Gastrocnemius medialis (tissue), 4 donors: ENCODE results near the gene EPHB6.

ENCODE experiments used
- CTCF ChIP-seq, 5 experiments: fragments of 450-650 bp in 3 of 5; fragments of 200-600 bp in 2 of 5; sonication (generic) in 2 of 5; IDR thresholded peaks in 4 of 5; conservative IDR thresholded peaks in 1 of 5; 1 replicate in 4 of 5; 2 replicates in 1 of 5; pipeline ENCODE4 v1.5.1; 2016 to 2019; ENCODE audit warnings: antibody characterized with exemption in 5 of 5, mild to moderate bottlenecking in 3 of 5, moderate library complexity in 3 of 5
- POLR2A ChIP-seq, 2 donors: fragments of 450-650 bp; IDR thresholded peaks; one replicate each; pipeline ENCODE4 v1.6.1; 2017; ENCODE audit warnings: antibody characterized with exemption in 2 of 2, mild to moderate bottlenecking in 2 of 2, moderate library complexity in 2 of 2

DNA sequence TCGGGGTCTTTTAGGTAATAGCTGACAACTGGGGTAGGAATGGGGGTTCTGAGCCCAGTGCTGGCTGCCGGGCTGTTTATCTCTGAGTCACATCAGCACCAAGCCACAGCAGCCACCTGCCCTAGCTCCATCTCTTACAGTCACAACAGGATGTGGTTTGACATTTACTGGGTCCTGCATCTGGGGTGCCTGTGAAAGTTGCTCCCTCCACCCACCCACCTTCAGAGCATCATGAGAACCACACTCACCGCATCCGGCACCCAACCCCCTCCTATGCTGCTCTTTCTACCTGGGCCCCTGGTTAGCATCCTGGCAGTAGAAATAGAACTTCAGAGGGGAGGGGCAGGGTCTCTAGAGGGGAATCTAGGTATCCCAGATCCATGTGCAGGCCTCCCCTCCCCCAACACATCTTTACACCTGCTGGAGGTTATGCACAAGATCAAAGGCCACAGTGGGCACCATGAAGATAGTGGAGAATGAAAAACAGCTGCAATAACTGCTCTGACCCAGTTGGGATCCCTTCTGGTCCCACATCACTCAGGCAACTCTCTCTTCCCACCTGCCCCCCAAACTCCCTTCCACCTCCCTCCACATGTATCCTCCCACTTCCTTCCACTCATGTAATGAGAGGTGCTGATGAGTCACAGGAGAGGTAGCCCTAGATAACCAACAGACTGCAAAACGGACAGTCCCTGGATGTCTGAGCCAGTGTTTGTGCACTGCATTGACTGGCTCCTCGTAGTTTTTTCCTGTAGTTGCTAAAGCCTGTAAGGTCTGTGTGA is 45.9 kb upstream of the EPHB6 start:
- TF ChIP-seq CTCF (IDR thresholded peaks at IDR 0.05 in 4 of 5, conservative IDR thresholded peaks at IDR 0.05 in 1 of 5) (no peak), POLR2A (IDR thresholded peaks at IDR 0.05) (no peak)
